Fibroblast of mammary gland (primary cell): Measurements from ENCODE around the gene GNAT3.

Experiments
- DNase-seq: peaks from one replicate; pipeline ENCODE4 v3.0.0-alpha.2; 2010; ENCODE audit warnings: low read depth
- H3K4me3 ChIP-seq: 2 replicates; pipeline ENCODE4 v1.5.1; 2011; ENCODE audit warnings: low read depth, mild to moderate bottlenecking, low read length, moderate library complexity; ENCODE audit not compliant: control insufficient read depth
- TF ChIP-seq, protein P1 (sequence below): conservative IDR thresholded peaks from 2 replicates; pipeline ENCODE4 v1.5.1; 2011; ENCODE audit warnings: low read depth, low read length, inconsistent platforms; ENCODE audit not compliant: control insufficient read depth, insufficient read depth

GNAT3 gene

DNA sequence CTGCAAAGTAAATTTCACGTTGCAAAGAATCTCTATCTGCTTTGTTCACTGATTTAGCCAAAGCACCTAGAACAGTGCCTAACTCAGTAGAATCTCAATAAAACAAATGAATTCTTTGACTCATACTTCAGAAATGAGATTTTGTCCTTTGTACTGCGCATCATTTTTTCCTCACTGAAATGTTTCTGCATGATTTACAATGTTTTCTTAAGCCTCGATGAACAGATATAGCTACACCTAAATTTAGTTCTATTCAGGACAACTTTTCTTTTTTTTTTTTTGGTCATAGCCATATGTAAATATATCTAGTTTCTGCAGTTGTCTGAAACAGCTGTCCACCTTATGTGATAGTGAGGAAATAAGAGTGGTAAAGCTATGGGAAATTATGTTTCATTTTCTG lies 15.3 kb downstream of the GNAT3 start:
- TF ChIP-seq, protein P1, sequence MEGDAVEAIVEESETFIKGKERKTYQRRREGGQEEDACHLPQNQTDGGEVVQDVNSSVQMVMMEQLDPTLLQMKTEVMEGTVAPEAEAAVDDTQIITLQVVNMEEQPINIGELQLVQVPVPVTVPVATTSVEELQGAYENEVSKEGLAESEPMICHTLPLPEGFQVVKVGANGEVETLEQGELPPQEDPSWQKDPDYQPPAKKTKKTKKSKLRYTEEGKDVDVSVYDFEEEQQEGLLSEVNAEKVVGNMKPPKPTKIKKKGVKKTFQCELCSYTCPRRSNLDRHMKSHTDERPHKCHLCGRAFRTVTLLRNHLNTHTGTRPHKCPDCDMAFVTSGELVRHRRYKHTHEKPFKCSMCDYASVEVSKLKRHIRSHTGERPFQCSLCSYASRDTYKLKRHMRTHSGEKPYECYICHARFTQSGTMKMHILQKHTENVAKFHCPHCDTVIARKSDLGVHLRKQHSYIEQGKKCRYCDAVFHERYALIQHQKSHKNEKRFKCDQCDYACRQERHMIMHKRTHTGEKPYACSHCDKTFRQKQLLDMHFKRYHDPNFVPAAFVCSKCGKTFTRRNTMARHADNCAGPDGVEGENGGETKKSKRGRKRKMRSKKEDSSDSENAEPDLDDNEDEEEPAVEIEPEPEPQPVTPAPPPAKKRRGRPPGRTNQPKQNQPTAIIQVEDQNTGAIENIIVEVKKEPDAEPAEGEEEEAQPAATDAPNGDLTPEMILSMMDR = no peak
- peak; percentile 22 for DNase-seq
- no peak overlapping the region for H3K4me3 ChIP-seq

DNA sequence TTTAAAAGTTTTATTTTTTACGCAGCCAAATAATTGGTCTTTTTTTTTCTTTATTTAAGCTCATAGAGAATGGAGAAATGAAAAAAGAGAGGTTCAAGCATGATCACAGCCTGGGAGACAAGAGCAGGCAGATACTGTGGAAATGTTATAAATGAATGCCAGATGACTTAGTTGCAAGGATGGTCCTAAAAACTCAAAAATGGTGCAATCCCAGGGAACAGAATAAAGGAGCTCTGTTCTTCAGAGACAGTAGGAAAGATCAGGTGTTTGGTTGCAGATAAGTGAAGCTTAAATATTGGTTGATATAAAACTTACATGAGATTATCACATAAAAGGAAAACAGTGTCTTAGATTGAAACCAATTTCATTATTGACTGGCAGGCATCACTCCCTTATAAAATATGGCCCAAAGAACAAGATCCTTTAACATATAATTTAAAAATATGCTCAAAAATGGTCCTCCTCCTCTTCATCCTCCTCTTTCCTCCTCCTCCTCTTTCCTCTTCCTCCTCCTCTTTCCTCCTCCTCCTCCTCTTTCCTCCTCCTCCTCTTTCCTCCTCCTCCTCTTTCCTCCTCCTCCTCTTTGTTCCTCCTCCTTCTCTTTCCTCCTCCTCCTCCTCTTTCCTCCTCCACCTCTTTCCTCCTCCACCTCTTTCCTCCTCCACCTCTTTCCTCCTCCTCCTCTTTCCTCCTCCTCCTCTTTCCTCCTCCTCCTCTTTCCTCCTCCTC lies 18.6 kb downstream of the GNAT3 start:
- H3K4me3 ChIP-seq = no peak overlapping the region
- TF ChIP-seq, protein P1 = no peak
- DNase-seq = peak; percentile 18

DNA sequence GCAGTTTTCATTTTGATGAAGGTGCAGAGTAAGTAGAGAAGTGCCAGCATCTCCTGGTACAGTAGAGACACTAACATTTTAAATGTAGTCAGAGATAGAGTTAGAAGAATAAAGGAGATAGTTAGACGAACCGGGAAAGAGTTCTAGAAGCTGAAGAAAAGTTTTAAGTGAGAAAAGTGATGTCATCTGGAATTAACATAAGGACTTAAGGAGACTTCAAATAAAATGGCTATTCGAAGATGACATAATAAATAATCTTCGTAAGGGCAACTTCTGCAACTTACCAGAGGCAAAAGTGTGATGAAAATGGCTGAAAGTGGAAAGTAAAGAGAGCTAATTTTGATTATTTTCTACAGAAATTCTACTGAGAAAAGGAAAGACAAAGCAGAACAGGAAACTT lies 20.4 kb downstream of the GNAT3 start:
- TF ChIP-seq, protein P1 = no peak
- DNase-seq = no peak
- no peak overlapping the region for H3K4me3 ChIP-seq

DNA sequence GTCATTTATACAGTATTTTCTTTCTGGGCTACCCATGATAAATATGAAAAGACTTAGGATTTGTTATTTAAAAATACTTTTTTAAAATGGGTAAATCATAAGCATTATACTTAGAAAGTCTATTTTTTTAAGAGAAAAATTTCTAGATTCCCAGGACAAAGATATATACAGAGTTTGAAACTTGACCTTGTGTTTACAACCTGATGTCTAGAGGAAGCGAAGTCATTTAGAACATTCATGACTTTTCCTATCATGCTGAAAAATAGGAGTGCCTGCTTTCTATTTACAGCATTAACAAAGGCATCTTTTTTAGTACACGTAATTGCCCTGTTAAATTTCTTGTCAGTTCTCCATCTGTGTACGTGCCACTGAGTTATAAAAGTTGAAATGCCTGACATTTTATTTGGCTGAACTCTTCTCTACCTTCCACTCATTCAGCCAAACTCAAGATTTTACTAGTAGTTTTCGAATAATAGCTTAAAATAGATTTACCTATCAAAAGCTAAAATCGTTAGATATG lies 23.0 kb downstream of the GNAT3 start:
- TF ChIP-seq, protein P1 = no peak
- no peak overlapping the region for H3K4me3 ChIP-seq
- no peak for DNase-seq

DNA sequence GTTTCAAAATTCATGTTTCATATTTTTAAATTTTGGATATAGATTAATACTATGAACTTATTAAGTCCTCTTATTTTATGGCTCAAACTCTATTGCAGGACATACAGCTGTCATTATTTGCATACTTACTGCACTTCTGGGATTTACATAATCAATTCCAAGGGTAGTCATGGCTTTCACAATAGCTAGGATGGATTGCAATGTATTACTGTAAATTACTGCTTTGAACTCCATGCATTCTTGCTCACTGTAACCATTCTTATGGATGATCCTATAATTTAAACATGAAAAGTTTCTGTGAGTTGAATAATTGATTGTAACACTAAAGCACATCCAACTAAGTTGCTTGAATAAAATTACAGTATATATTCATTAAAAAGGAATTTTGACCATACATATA lies 23.5 kb downstream of the GNAT3 start:
- TF ChIP-seq, protein P1 = no peak
- DNase-seq = peak; percentile 51
- no peak overlapping the region for H3K4me3 ChIP-seq

DNA sequence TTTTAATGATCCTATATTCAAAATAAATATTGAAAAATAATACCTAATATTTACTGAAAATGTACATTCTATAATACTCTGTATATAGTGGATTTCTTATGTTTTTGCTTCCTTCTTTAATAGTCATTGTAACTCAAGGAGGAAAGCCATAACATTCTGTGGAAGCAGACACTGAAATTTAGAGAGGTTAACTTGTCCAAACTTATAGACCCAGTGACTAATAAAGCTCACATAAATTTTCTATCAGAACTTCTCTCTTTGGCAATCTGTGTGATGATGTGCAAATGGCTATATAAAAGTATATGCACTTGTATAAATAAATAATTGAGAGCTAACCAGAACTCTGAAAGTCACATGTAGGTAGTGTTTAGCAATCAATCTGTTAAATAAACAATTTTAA lies 26.1 kb downstream of the GNAT3 start:
- TF ChIP-seq, protein P1 = no peak
- no peak overlapping the region for H3K4me3 ChIP-seq
- no peak for DNase-seq
